Astrocyte (in vitro differentiated cells and primary cell): Measurements from ENCODE around the gene VPS8. TPM values are rescaled to one million over a fixed set of nuclear protein-coding genes. Genes with fewer than 3 reads are reported as not detected.
"Not testable (repeated sequence)": the region's sequence is repeated elsewhere in the genome, so short reads cannot be mapped to it uniquely, and the experiment has no call there.

Experiments used
- DNase-seq: peaks from one replicate; pipeline ENCODE4 v3.0.0-alpha.2; 2010; ENCODE audit warnings: low read depth
- FAIRE-seq: peaks from 2 replicates; lab custom pipeline; 2011; peaks lifted over from hg19 to GRCh38; lab: Jason Lieb, UNC
- H2AFZ ChIP-seq: 2 replicates; pipeline ENCODE4 v1.6.0; 2012; ENCODE audit warnings: low read depth, low read length, inconsistent platforms
- H3K27ac ChIP-seq: 2 replicates; pipeline ENCODE4 v1.5.1; 2011; ENCODE audit warnings: low read depth, low read length, inconsistent platforms
- H3K27me3 ChIP-seq: 2 replicates; pipeline ENCODE4 v1.6.0; 2011; ENCODE audit warnings: low read length, inconsistent platforms; ENCODE audit not compliant: insufficient read depth
- H3K36me3 ChIP-seq: 2 replicates; pipeline ENCODE4 v1.5.1; 2011; ENCODE audit warnings: low read length, inconsistent platforms; ENCODE audit not compliant: insufficient read depth
- H3K4me1 ChIP-seq: 2 replicates; pipeline ENCODE4 v1.5.1; 2011; ENCODE audit warnings: low read length, inconsistent platforms; ENCODE audit not compliant: insufficient read depth
- H3K4me2 ChIP-seq: 2 replicates; pipeline ENCODE4 v1.6.0; 2012; ENCODE audit warnings: low read length, inconsistent platforms
- H3K4me3 ChIP-seq: 2 replicates; pipeline ENCODE4 v1.5.1; 2011; ENCODE audit warnings: low read depth, mild to moderate bottlenecking, low read length, inconsistent platforms; ENCODE audit not compliant: insufficient read depth
- H3K79me2 ChIP-seq: 2 replicates; pipeline ENCODE4 v1.6.0; 2012; ENCODE audit warnings: mild to moderate bottlenecking, low read length, inconsistent platforms; ENCODE audit not compliant: insufficient read depth
- H3K9ac ChIP-seq: 2 replicates; pipeline ENCODE4 v1.6.0; 2012; ENCODE audit warnings: mild to moderate bottlenecking, low read length, inconsistent platforms
- H3K9me3 ChIP-seq: 2 replicates; pipeline ENCODE4 v1.5.1; 2012; ENCODE audit warnings: low read depth, mild to moderate bottlenecking, low read length, inconsistent platforms; ENCODE audit not compliant: insufficient read depth
- H4K20me1 ChIP-seq: 2 replicates; pipeline ENCODE4 v1.6.0; 2012; ENCODE audit warnings: low read length, inconsistent platforms; ENCODE audit not compliant: insufficient read depth
- H3K27ac Mint-ChIP-seq: one replicate; pipeline ENCODE4 v1.8.0; 2021; ENCODE audit warnings: mild to moderate bottlenecking, mixed read lengths; ENCODE audit not compliant: unreplicated experiment
- H3K27me3 Mint-ChIP-seq: one replicate; pipeline ENCODE4 v1.8.0; 2021; ENCODE audit warnings: low read depth, mixed read lengths; ENCODE audit not compliant: unreplicated experiment
- H3K36me3 Mint-ChIP-seq: one replicate; pipeline ENCODE4 v1.8.0; 2021; ENCODE audit warnings: low read depth, mixed read lengths; ENCODE audit not compliant: unreplicated experiment
- H3K4me1 Mint-ChIP-seq: one replicate; pipeline ENCODE4 v1.8.0; 2021; ENCODE audit warnings: low read depth, mixed read lengths; ENCODE audit not compliant: unreplicated experiment
- H3K4me3 Mint-ChIP-seq: one replicate; pipeline ENCODE4 v1.8.0; 2021; ENCODE audit warnings: mild to moderate bottlenecking, moderate library complexity, mixed read lengths; ENCODE audit not compliant: unreplicated experiment
- H3K9me3 Mint-ChIP-seq: one replicate; pipeline ENCODE4 v1.8.0; 2021; ENCODE audit warnings: mild to moderate bottlenecking, mixed read lengths; ENCODE audit not compliant: unreplicated experiment
- CTCF ChIP-seq: IDR thresholded peaks from 2 replicates; pipeline ENCODE4 v1.5.1; 2011; ENCODE audit warnings: low read depth, mild to moderate bottlenecking, inconsistent platforms, low read length, moderate library complexity; ENCODE audit not compliant: insufficient read depth
- EZH2 ChIP-seq: IDR thresholded peaks from 2 replicates; pipeline ENCODE4 v1.6.1; 2012; ENCODE audit warnings: mild to moderate bottlenecking, low read length, inconsistent platforms; ENCODE audit not compliant: insufficient read depth
- total RNA-seq: library from RNA; stranded (reverse); gene quantifications from 2 replicates; pipeline ENCODE4 v1.2.1, GENCODE V29; 2021

Gene VPS8
- total RNA-seq, 1 donor from 2014 or later, result 40.7 TPM

GRCh38 chr3:184949251-184949965, 137.4 kb downstream of the VPS8 start:
- no peak overlapping the region for H3K27ac Mint-ChIP-seq

GRCh38 chr3:184950816-184951215, 138.8 kb downstream of the VPS8 start:
- not testable (repeated sequence) for H3K9me3 ChIP-seq, H3K4me1 ChIP-seq, H3K4me2 ChIP-seq, H3K36me3 ChIP-seq, H4K20me1 ChIP-seq, H2AFZ ChIP-seq, H3K9me3 Mint-ChIP-seq, DNase-seq, H3K79me2 ChIP-seq, H3K36me3 Mint-ChIP-seq, H3K4me1 Mint-ChIP-seq, FAIRE-seq, H3K4me3 Mint-ChIP-seq, H3K27me3 Mint-ChIP-seq, H3K27me3 ChIP-seq, H3K27ac ChIP-seq, H3K4me3 ChIP-seq, H3K9ac ChIP-seq, H3K27ac Mint-ChIP-seq

More at GRCh38 chr3:184949251-184949965, 137.4 kb downstream of the VPS8 start:
- Histone ChIP-seq H3K36me3 (peaks cover 2% of the 10 kb centered on the region), H3K9ac (no peak overlapping the region), H3K4me1 (no peaks in the 10 kb centered on the region), H4K20me1 (no peaks in the 10 kb centered on the region), H3K9me3 (no peaks in the 10 kb centered on the region), H3K4me3 (no peak overlapping the region), H3K4me2 (no peak overlapping the region), H3K27ac (no peak overlapping the region), H3K79me2 (no peaks in the 10 kb centered on the region), H2AFZ (no peak overlapping the region), H3K27me3 (no peaks in the 10 kb centered on the region)
- Mint-ChIP-seq H3K9me3 (no peaks in the 10 kb centered on the region), H3K27me3 (no peaks in the 10 kb centered on the region), H3K36me3 (peaks cover 3% of the 10 kb centered on the region), H3K4me3 (no peak overlapping the region), H3K4me1 (no peaks in the 10 kb centered on the region)
- DNase-seq, result no peak
- FAIRE-seq, result no peak
- TF ChIP-seq CTCF (no peak), EZH2 (no peak)

- Mint-ChIP-seq H3K27ac (no peak overlapping the region), H3K9me3 (no peaks in the 10 kb centered on the region), H3K36me3 (peaks cover 3% of the 10 kb centered on the region), H3K4me3 (no peak overlapping the region), H3K27me3 (no peaks in the 10 kb centered on the region), H3K4me1 (no peaks in the 10 kb centered on the region)
- Histone ChIP-seq H3K27ac (no peak overlapping the region), H2AFZ (no peak overlapping the region), H3K9me3 (no peaks in the 10 kb centered on the region), H4K20me1 (no peaks in the 10 kb centered on the region), H3K9ac (no peak overlapping the region), H3K79me2 (no peaks in the 10 kb centered on the region), H3K4me2 (no peak overlapping the region), H3K4me1 (no peaks in the 10 kb centered on the region), H3K27me3 (no peaks in the 10 kb centered on the region), H3K36me3 (no peaks in the 10 kb centered on the region), H3K4me3 (no peak overlapping the region)
- FAIRE-seq, result no peak
- no peak for TF ChIP-seq EZH2
- TF ChIP-seq CTCF, result no peak
- no peak for DNase-seq
These were observed 140.7 kb downstream of the VPS8 start for GRCh38 chr3:184952671-184953070.
